HG02840 (cell line): ENCODE measurements around the gene GRM2.

Source experiments
- ATAC-seq: cut with Tn5 transposase; IDR thresholded peaks from one replicate; pipeline ENCODE4 v1.9.1; 2021; ENCODE audit warnings: mild to moderate bottlenecking, moderate library complexity, moderate number of reproducible peaks; ENCODE audit not compliant: unreplicated experiment, low FRiP score

Gene GRM2

GRCh38 chr3:51703761-51704510 lies 2.9 kb upstream of the GRM2 start:
- ATAC-seq: no peak

GRCh38 chr3:51704511-51704950 lies 2.3 kb upstream of the GRM2 start:
- ATAC-seq: no peak

- ATAC-seq: no peak
These were observed 1.4 kb upstream of the GRM2 start for GRCh38 chr3:51705276-51706020.

GRCh38 chr3:51706021-51706485 lies 815 bp upstream of the GRM2 start:
- no peak for ATAC-seq

- ATAC-seq: no peak
These were observed 1.5 kb downstream of the GRM2 start for GRCh38 chr3:51708216-51708845.

- no peak for ATAC-seq
These were observed 2.1 kb downstream of the GRM2 start for GRCh38 chr3:51709004-51709420.

GRCh38 chr3:51709675-51710074 lies 2.8 kb downstream of the GRM2 start:
- ATAC-seq: no peak

- ATAC-seq: no peak
These were observed 3.9 kb downstream of the GRM2 start for GRCh38 chr3:51710631-51711351.

- no peak for ATAC-seq
These were observed 4.6 kb downstream of the GRM2 start for GRCh38 chr3:51711352-51712037.

- ATAC-seq: no peak
These were observed 5.2 kb downstream of the GRM2 start for GRCh38 chr3:51712038-51712420.

GRCh38 chr3:51712511-51712931 lies 5.7 kb downstream of the GRM2 start:
- ATAC-seq: no peak

- ATAC-seq: no peak
These were observed 6.1 kb downstream of the GRM2 start for GRCh38 chr3:51712963-51713362.

GRCh38 chr3:51715231-51715976 lies 8.5 kb downstream of the GRM2 start:
- no peak for ATAC-seq

GRCh38 chr3:51715977-51716294 lies 9.1 kb downstream of the GRM2 start:
- ATAC-seq: no peak

- ATAC-seq: no peak
These were observed 9.9 kb downstream of the GRM2 start for GRCh38 chr3:51716805-51717204.

GRCh38 chr3:51717446-51717845 lies 10.6 kb downstream of the GRM2 start:
- no peak for ATAC-seq

GRCh38 chr3:51717947-51718346 lies 11.1 kb downstream of the GRM2 start:
- ATAC-seq: no peak

- ATAC-seq: no peak
These were observed 11.9 kb downstream of the GRM2 start for GRCh38 chr3:51718547-51719409.
